HG03064 (cell line): ENCODE results near the gene NKAIN2.

ENCODE experiments used
- ATAC-seq: cut with Tn5 transposase; IDR thresholded peaks from one replicate; pipeline ENCODE4 v1.9.1; 2021; ENCODE audit warnings: low read depth; ENCODE audit not compliant: unreplicated experiment

NKAIN2 gene

DNA sequence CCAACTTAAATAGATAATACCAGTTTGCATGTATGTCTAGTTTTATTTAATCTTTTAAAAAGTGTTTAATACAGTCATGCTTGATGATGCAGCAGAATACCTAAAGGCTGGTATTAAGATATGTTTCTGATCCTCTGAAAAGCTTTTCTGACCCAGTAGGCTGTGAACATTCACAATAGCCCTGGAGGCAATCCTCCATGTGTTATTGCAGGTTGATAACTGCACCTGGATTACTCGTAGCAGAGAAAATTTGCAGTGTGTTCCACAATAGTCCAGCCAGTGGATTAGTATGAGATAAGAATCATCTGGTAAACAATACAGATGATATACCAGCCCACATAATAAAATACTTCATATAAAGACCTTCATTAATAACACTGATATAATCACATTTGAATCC, 979.7 kb downstream of the NKAIN2 start:
- ATAC-seq: no peak

- ATAC-seq: no peak
These were observed 987.5 kb downstream of the NKAIN2 start for GRCh38 chr6:124791156-124791555.

GRCh38 chr6:124792386-124792785, 988.7 kb downstream of the NKAIN2 start:
- ATAC-seq: no peak

GRCh38 chr6:124793398-124793797, 989.7 kb downstream of the NKAIN2 start:
- no peak for ATAC-seq

- ATAC-seq: no peak
These were observed 992.2 kb downstream of the NKAIN2 start for GRCh38 chr6:124795643-124796463.

DNA sequence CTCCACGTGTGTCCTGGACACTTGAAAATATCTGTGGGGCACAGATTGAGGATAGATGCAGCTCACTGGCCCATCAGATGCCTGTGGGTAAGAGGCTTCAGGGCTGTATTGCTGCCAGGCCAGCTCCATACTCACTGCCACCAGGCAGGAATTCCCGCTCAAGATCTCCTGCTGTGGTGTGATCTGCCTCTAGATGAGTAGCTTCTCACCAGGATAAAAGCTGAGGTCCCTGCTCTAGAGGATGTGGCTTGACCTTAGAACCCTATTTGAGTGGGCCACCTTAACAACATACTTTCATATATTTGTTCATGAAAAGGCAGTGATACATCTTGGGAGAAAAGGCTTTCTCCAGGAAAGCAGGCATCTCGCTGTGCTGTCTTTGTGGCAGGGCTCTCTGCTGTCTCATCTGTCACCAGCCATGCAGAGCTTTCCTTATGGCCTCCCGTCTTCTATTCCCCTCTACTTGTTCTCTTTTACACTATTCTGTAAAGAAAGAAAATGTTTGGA, 992.9 kb downstream of the NKAIN2 start:
- ATAC-seq: no peak

DNA sequence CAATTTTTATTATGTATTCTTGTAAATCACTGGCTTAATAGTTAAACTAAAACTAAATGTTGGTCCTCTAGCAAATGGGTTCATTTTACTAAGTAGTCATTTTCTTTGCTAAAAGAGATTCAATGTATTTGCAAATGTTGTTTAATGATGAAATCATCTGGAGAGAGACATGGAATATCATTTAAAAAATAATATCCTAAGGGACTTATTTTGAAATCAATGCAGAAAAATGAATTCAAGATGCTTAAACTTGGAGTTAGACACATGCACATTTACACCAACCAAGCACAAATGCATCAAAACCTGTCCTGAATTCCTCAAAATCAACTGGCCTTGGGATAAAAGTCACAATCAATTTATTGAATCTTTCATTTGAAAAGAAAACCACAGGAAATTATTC, 993.6 kb downstream of the NKAIN2 start:
- ATAC-seq: no peak

DNA sequence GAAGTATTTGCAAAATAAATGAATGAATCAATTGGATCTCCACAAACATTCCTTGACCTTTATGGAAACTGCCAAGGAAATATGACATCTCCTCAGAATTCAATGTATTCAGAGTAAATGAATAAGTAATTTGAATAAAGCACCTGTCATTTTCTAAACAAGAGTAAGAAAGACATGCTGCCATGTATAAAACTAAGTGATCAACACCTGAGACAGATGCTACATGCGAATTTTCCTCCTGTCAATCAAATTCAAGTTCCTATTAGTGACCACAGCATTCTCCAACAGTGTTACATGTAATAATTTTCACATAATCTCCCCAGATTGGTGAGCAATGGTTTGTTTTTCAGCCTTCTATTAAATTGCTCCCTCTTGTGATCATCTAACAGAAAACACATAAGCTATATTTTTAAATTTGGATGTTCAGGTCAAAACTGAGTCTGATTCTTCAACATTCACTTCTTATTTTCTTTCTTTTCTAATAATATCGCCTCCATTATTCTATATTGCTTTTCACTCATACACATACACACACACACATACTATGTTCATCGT, 995.4 kb downstream of the NKAIN2 start:
- ATAC-seq: no peak

DNA sequence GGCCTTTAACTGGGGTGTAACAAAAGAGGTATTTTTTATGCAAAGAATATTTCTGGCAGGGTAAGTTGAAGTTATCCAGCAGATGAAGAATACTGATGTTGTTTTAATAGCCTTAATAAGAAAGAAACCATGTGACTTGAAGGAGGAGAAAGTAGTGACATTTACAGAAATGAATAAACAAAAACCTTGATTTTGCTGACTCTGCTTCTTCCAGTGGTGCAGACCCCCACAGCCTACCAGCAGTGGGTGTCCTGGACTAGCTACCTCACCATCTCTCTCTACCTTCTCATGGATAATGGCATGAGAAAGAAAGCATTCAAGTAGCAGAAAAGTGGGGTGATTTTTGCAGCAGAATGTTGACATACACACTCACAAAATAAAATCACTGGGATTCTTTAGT, 996.0 kb downstream of the NKAIN2 start:
- no peak for ATAC-seq

GRCh38 chr6:124800222-124800621, 996.6 kb downstream of the NKAIN2 start:
- no peak for ATAC-seq

DNA sequence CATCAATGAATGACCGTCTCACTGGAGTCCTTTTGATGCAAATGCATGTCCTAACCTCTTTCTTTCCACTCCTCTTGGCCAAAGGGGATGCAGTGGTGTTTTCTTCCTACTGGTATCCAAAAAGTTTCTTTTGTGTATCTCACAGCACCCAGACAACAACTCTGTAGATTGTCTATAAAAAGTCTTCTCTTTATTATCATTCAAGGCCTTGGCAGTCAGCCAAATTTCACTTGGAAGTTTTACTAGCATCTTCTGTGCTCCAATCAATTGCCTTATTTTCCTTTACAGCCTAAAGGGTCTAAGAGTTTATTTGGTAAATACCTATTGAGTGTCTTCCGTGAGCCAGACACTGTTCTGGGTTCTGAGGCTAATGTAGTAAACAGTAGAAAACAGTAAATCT, 1008.4 kb downstream of the NKAIN2 start:
- no peak for ATAC-seq

GRCh38 chr6:124819346-124819745, 1015.7 kb downstream of the NKAIN2 start:
- no peak for ATAC-seq

DNA sequence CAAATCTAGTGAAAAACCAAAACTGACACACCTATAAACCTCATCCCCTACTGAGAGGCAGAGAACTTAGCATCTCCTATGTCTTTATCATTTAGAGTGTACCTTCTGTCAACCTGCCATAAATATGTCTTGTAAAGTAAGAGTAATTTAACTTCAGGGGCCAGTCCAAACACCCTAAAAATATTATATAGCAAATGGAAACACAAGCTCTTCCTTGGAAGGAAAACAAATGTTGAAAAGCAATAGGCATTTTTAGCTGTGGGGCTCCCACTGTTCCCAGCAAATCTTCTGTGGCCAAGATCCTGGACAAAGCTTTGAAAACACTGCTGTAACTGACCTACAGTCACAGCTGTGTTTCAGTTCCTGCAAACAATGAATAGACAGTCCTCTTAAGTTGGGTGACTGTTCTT, 1018.5 kb downstream of the NKAIN2 start:
- no peak for ATAC-seq

DNA sequence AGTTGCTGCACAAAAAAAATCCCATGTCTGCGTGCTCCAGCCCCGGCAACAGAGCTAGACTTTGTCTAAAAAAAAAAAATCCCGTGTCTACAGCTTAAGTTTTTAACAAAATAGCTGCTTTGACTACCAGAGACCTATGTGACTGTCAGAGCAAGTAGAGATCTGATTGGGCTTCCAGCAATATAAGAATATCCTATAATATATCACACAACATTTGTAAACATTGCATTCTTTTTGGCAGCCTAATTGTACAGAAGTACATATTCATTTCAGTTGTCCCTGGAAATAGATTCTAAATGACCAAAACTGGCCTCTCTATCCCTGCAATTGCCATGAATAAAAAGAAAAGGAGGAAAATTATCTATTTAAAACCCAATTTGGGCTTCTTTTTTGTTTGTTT, 1019.1 kb downstream of the NKAIN2 start:
- no peak for ATAC-seq

GRCh38 chr6:124823240-124824111, 1019.8 kb downstream of the NKAIN2 start:
- no peak for ATAC-seq

DNA sequence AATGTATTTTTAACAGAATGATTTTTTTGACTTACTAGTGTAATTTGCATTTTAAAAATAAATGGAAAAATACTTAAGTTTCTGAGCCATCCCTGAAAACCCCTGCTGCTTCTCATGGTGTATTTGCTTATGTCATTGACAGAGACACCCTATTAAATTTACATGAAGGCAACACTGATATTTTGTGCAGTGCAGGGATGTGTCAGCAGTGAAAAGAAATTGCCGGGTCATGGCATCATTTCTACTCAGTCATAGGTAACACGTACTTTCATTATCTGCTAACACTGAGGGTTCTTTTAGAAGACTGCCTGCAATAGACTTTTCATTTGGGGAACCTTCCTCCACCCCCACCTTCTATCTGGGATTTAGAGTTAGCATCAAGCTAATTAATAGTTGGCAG, 1021.9 kb downstream of the NKAIN2 start:
- no peak for ATAC-seq

DNA sequence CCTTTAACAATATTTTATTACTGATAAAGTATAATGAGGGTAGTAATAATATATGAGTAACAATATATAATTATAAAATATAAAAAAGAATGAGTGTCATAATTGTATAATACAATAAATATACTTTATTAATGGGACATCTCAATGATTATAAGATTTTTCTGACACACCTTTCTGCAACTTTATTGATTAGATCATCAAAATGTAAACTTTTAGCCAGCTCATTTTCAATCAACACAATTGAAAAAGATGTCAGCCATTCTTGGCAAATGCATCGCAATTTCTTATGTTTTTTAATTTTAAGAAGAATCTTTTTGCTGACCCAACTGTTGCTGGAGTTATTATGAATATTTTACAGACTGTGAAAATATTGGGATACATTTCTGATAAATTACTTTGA, 1026.2 kb downstream of the NKAIN2 start:
- no peak for ATAC-seq

DNA sequence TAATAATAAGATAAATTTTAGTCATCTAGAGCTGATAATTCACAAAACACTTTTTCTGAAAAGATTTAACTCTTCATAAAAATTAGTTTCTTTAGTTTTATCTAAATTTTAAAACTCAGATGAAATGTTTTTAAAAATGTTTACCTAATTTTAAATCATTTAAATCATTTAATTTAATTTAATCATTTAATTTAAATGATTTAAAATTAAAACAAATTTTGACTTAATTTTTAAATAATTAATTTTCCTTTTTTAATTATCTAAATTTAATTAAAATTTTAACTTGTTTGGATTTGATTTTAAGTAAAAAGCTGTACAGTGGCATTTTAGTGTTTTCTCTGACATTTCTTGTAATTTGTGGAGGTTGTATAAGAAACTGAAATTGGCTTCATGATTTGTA, 1026.8 kb downstream of the NKAIN2 start:
- no peak for ATAC-seq

GRCh38 chr6:124854338-124854922, 1050.8 kb downstream of the NKAIN2 start:
- no peak for ATAC-seq

- ATAC-seq: no peak
These were observed 1054.1 kb downstream of the NKAIN2 start for GRCh38 chr6:124857746-124858145.

- ATAC-seq: no peak
These were observed 1054.9 kb downstream of the NKAIN2 start for GRCh38 chr6:124858564-124858963.
